Measurements from ENCODE around the gene MYH10.

DNA sequence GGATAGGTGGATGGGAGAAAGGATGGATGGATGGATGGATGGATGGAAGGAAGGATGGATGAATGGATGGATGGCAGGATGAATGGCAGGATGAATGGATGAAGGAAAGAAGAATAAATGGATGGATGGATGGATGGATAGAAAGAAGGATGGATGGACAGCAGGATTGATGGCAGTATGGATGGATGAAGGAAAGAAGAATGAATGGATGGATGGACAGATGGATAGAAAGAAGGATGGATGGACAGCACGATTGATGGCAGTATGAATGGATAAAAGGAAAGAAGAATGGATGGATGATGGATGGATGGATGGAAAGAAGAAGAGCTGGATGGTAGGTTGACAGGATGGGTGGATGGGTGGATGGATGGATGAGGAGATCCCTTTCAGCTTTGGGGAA lies 9.2 kb upstream of the MYH10 start:
- TF ChIP-seq, protein P1, sequence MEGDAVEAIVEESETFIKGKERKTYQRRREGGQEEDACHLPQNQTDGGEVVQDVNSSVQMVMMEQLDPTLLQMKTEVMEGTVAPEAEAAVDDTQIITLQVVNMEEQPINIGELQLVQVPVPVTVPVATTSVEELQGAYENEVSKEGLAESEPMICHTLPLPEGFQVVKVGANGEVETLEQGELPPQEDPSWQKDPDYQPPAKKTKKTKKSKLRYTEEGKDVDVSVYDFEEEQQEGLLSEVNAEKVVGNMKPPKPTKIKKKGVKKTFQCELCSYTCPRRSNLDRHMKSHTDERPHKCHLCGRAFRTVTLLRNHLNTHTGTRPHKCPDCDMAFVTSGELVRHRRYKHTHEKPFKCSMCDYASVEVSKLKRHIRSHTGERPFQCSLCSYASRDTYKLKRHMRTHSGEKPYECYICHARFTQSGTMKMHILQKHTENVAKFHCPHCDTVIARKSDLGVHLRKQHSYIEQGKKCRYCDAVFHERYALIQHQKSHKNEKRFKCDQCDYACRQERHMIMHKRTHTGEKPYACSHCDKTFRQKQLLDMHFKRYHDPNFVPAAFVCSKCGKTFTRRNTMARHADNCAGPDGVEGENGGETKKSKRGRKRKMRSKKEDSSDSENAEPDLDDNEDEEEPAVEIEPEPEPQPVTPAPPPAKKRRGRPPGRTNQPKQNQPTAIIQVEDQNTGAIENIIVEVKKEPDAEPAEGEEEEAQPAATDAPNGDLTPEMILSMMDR (IDR thresholded peaks at IDR 0.05): no peak
- no peak for TF ChIP-seq POLR2A (IDR thresholded peaks at IDR 0.05)

Measured in body of pancreas (tissue), 4 donors.